K562 (cell line): ENCODE results near the gene ZCCHC24. TPM values are rescaled to one million over a fixed set of nuclear protein-coding genes. Genes with fewer than 3 reads are reported as not detected.

ENCODE experiments used
- ATAC-seq: fragments of 200-7000 bp; cut with Tn5 transposase; 3 replicates; pipeline ENCODE4 v1.9.1; 2020; ENCODE audit warnings: moderate library complexity
- BruUV-seq: library from RNA; stranded (reverse); fragments of 400-500 nt; replicated peaks from 2 replicates; lab custom pipeline; 2021; lab: Mats Ljungman, UMichigan
- CTCF ChIA-PET: fragments of 300-600 bp; formaldehyde crosslinking; extraction: SDS; loops from one replicate; lab custom pipeline; 2021; ENCODE audit warnings: low intra/inter-chr PET ratio; lab: Yijun Ruan, JAX
- POLR2A ChIA-PET: fragments of 300-600, 350-650 bp; sonication (Branson Sonifier 250); formaldehyde crosslinking; extraction: SDS; loops from one replicate; lab custom pipeline; 2021; ENCODE audit warnings: antibody characterized with exemption, inconsistent platforms; lab: Yijun Ruan, JAX
- DNase-seq, 4 experiments: peaks; one replicate each; pipeline versions ENCODE4 v3.0.0 to v3.0.0-alpha.2; 2011 to 2018; ENCODE audit warnings: low spot score in 3 of 4, mixed read lengths in 3 of 4; ENCODE audit errors: extremely low read depth in 1 of 4
- FAIRE-seq: peaks from 2 replicates; lab custom pipeline; 2011; peaks lifted over from hg19 to GRCh38; lab: Jason Lieb, UNC
- H2AFZ ChIP-seq: 2 replicates; pipeline ENCODE4 v1.6.0; 2011; ENCODE audit warnings: low read depth, low read length, control low read depth, inconsistent platforms
- H3K27ac ChIP-seq: fragments of 200-600 bp; 3 replicates; pipeline ENCODE4 v1.8.0; 2011; ENCODE audit warnings: low read depth, mild to moderate bottlenecking, control low read depth, inconsistent platforms, low read length, moderate library complexity, mixed read lengths; ENCODE audit errors: extremely low read depth
- H3K27me3 ChIP-seq, 2 experiments: fragments of 300-600 bp in 1 of 2; 2 replicates in 1 of 2; 3 replicates in 1 of 2; pipeline versions ENCODE4 v1.6.0 to v1.8.0; 2011; ENCODE audit warnings: inconsistent platforms in 2 of 2, low read length in 2 of 2, mild to moderate bottlenecking in 1 of 2, mixed read lengths in 1 of 2, moderate library complexity in 1 of 2; ENCODE audit not compliant: control insufficient read depth in 2 of 2, insufficient read depth in 2 of 2
- H3K36me3 ChIP-seq: fragments of 300-600 bp; 3 replicates; pipeline ENCODE4 v1.8.0; 2011; ENCODE audit warnings: mild to moderate bottlenecking, low read length, inconsistent platforms; ENCODE audit not compliant: control insufficient read depth, insufficient read depth
- H3K4me1 ChIP-seq, 2 experiments: fragments of 200-600 bp in 1 of 2; replicated peaks in 1 of 2; 2 replicates in 1 of 2; 3 replicates in 1 of 2; pipeline versions ENCODE4 v1.5.1 to v1.8.0; 2011; ENCODE audit warnings: inconsistent platforms in 2 of 2, low read length in 2 of 2, mild to moderate bottlenecking in 1 of 2, mixed read lengths in 1 of 2, moderate library complexity in 1 of 2; ENCODE audit not compliant: control insufficient read depth in 2 of 2, insufficient read depth in 2 of 2
- H3K4me2 ChIP-seq: 2 replicates; pipeline ENCODE4 v1.6.1; 2011; ENCODE audit warnings: low read length, control low read depth, inconsistent platforms, mixed read lengths; ENCODE audit not compliant: insufficient read depth
- H3K4me3 ChIP-seq: fragments of 200-600 bp; sonication (generic), shearing (Covaris generic); 2 replicates; pipeline ENCODE4 v1.5.1; 2016; ENCODE audit warnings: control low read depth, inconsistent platforms
- H3K79me2 ChIP-seq: fragments of 200-600 bp; 3 replicates; pipeline ENCODE4 v1.8.0; 2011; ENCODE audit warnings: low read length, inconsistent platforms; ENCODE audit not compliant: control insufficient read depth, insufficient read depth
- H3K9ac ChIP-seq, 2 experiments: 2 replicates each; pipeline versions ENCODE4 v1.6.0 to v1.6.1; 2011; ENCODE audit warnings: low read depth in 2 of 2, low read length in 2 of 2, control low read depth in 1 of 2, inconsistent platforms in 1 of 2, mild to moderate bottlenecking in 1 of 2, mixed read lengths in 1 of 2; ENCODE audit not compliant: insufficient read depth in 1 of 2
- H3K9me1 ChIP-seq: one replicate; pipeline ENCODE4 v1.6.0; 2011; ENCODE audit warnings: inconsistent platforms, mild to moderate bottlenecking, low read length, moderate library complexity; ENCODE audit not compliant: control insufficient read depth, insufficient read depth
- H3K9me3 ChIP-seq: replicated peaks from 2 replicates; pipeline ENCODE4 v1.5.1; 2011; ENCODE audit warnings: low read depth, low read length, inconsistent platforms; ENCODE audit not compliant: control insufficient read depth, insufficient read depth
- H4K20me1 ChIP-seq: replicated peaks from 2 replicates; pipeline ENCODE4 v1.6.1; 2011; ENCODE audit warnings: low read length, inconsistent platforms, mixed read lengths; ENCODE audit not compliant: control insufficient read depth, insufficient read depth
- ADNP ChIP-seq: fragments of 200-800 bp; sonication (Bioruptor generic); IDR thresholded peaks from 2 replicates; pipeline ENCODE4 v1.6.1; 2016; ENCODE audit warnings: missing genetic modification characterization, missing compliant biosample characterization
- CEBPB ChIP-seq: fragments of 450-650 bp; IDR thresholded peaks from 2 replicates; pipeline ENCODE4 v1.6.1; 2016; ENCODE audit warnings: missing genetic modification characterization, missing compliant biosample characterization
- CEBPG ChIP-seq, 3 experiments: fragments of 200-800 bp in 1 of 3; sonication (Bioruptor generic) in 1 of 3; sonication (generic) in 1 of 3; formaldehyde crosslinking in 1 of 3; IDR thresholded peaks in 2 of 3; conservative IDR thresholded peaks in 1 of 3; 2 replicates each; pipeline versions ENCODE4 v1.6.1 to v1.8.0; 2016 to 2022; ENCODE audit warnings: missing compliant biosample characterization in 2 of 3, missing genetic modification characterization in 2 of 3, mild to moderate bottlenecking in 1 of 3, missing genetic modification reagents in 1 of 3
- FOXK2 ChIP-seq, 2 experiments: fragments of 450-650 bp; IDR thresholded peaks in 1 of 2; conservative IDR thresholded peaks in 1 of 2; 2 replicates each; pipeline ENCODE4 v1.6.1; 2016; ENCODE audit warnings: low read depth in 2 of 2, mild to moderate bottlenecking in 1 of 2
- FOXP1 ChIP-seq: sonication (generic); formaldehyde crosslinking; IDR thresholded peaks from 2 replicates; pipeline ENCODE4 v1.8.0; 2022; ENCODE audit warnings: mild to moderate bottlenecking, missing genetic modification reagents
- MLLT1 ChIP-seq, 2 experiments: fragments of 450-650 bp; IDR thresholded peaks; 2 replicates each; pipeline ENCODE4 v1.6.1; 2016
- MXI1 ChIP-seq: IDR thresholded peaks from 2 replicates; pipeline ENCODE4 v1.6.1; 2011; ENCODE audit warnings: low read depth, mild to moderate bottlenecking, improper control_type of control experiment, low read length
- PRDM10 ChIP-seq: fragments of 450-650 bp; IDR thresholded peaks from 2 replicates; pipeline ENCODE4 v1.6.1; 2018; ENCODE audit not compliant: partially characterized antibody
- TCF15 ChIP-seq: fragments of 250-450 bp; sonication (Bioruptor Pico); IDR thresholded peaks from 2 replicates; pipeline ENCODE4 v1.8.0; 2022; ENCODE audit warnings: moderate library complexity, mild to moderate bottlenecking, inconsistent platforms
- ZHX1 ChIP-seq: fragments of 150-350 bp; conservative IDR thresholded peaks from 2 replicates; pipeline ENCODE4 v1.6.1; 2014; ENCODE audit warnings: low read length
- ZNF311 ChIP-seq: fragments of 250-450 bp; sonication (Bioruptor Pico); IDR thresholded peaks from 2 replicates; pipeline ENCODE4 v1.4.0; 2020; ENCODE audit warnings: mild to moderate bottlenecking, moderate library complexity
- ZNF444 ChIP-seq: fragments of 250-450 bp; sonication (Bioruptor Pico); IDR thresholded peaks from 2 replicates; pipeline ENCODE4 v1.4.0; 2020; ENCODE audit warnings: mild to moderate bottlenecking, moderate library complexity
- WGBS: fragments of 100-300 bp; shearing (Covaris generic); methylation state at CpG from one replicate; pipeline ENCODE4 v1.1.6; 2016; ENCODE audit warnings: low coverage, mixed read lengths; ENCODE audit not compliant: insufficient coverage; ENCODE audit errors: missing lambda C conversion rate; 5-methylcytosine and 5-hydroxymethylcytosine counted together
- in situ Hi-C: fragments of 300-500 bp; cut with MboI; formaldehyde crosslinking; loops from 4 replicates; pipeline ENCODE4 v1.15.0; 2018; ENCODE audit warnings: inconsistent platforms, mixed read lengths
- intact Hi-C: fragments of 100-400 bp; cut with micrococcal nuclease; formaldehyde crosslinking; loops from 2 replicates; pipeline ENCODE4 v1.14.2; 2022
- polyA plus RNA-seq, 8 experiments: library from polyadenylated mRNA; depleted of rRNA in 4 of 8; stranded (reverse) in 5 of 8; unstranded in 3 of 8; fragments of >200 nt; fragmentation: Nextera tagmentation in 2 of 8; fragmentation: Illumina TruSeq in 1 of 8; extraction: Ambion mirVana in 2 of 8; extraction: Trizol in 1 of 8; gene quantifications; 2 replicates each; pipeline versions ENCODE4 v1.2.1 to v1.2.3, GENCODE V29; 2011 to 2014; ENCODE audit warnings: inconsistent platforms in 1 of 8, missing spikeins in 1 of 8
- total RNA-seq, 7 experiments: library from RNA; depleted of rRNA in 6 of 7; stranded (reverse); fragments of >200 nt in 6 of 7; fragmentation: Illumina TruSeq in 2 of 7; extraction: Trizol in 2 of 7; gene quantifications; 2 replicates each; pipeline versions ENCODE4 v1.2.1 to v1.2.3, GENCODE V29; 2011 to 2021; ENCODE audit warnings: low replicate concordance in 1 of 7

Gene ZCCHC24
- total and polyA plus RNA-seq, 9 of the 15 experiments (the other 6 are each of a cell fraction or from before 2014, with no cell fraction given), result 0.84 to 11.0 (median 4.6) TPM

GRCh38 chr10:79459243-79459642, 13.8 kb upstream of the ZCCHC24 start:
- no peaks in the 10 kb centered on the region for H3K9me3 ChIP-seq
- H3K4me3 ChIP-seq, result no peak overlapping the region
- peak; percentile 65 for ATAC-seq
- no peaks in the 10 kb centered on the region for H3K36me3 ChIP-seq
- no peaks in the 10 kb centered on the region for H4K20me1 ChIP-seq
- no peak overlapping the region for H3K4me2 ChIP-seq
- peaks cover 2 to 27% of the 10 kb centered on the region in 2 experiments; a peak in 3 of 5 replicates for H3K27me3 ChIP-seq
- no peak overlapping the region for H3K27ac ChIP-seq
- ChIA-PET POLR2A (interaction anchor here (0.7 to 1.6 kb wide), 3 partner anchors 13 to 75 kb away, joined by 3 to 6 read pairs (median 4); partner anchors contain the start of gene ZCCHC24), CTCF (interaction anchor here (0.6 kb wide), 1 partner anchor 84 kb away, joined by 3 read pairs; no protein-coding TSS in a partner anchor)
- H3K9ac ChIP-seq, result no peak overlapping the region
- H3K4me1 ChIP-seq, result peaks cover 0 to 6% of the 10 kb centered on the region in 2 experiments; a peak in 3 of 5 replicates
- WGBS, result 0% methylated on average over 1 of the region's 1 CpG
- no peak for DNase-seq
- intact Hi-C loops (no loop called here), in situ Hi-C loops (no loop called here)
- no peaks in the 10 kb centered on the region for H3K79me2 ChIP-seq
- no TSS peak for BruUV-seq
- no peak for FAIRE-seq
- TF ChIP-seq CEBPB (tag) (peak; percentile 92), MXI1 (no peak), FOXK2 (conservative IDR thresholded peaks at IDR 0.05 in 1 of 2, IDR thresholded peaks at IDR 0.05 in 1 of 2; ENCODE audit: low read depth in 2 of 2) (no peak), ZNF444 (no peak), PRDM10 (no peak), MLLT1 (IDR thresholded peaks at IDR 0.05) (0 out of 4 replicates have a peak, but pooled peaks of 1 of the 2 experiments have one; percentile 31), FOXP1 (CRISPR knock-in tag) (no peak), ZHX1 (no peak), TCF15 (CRISPR knock-in tag) (no peak), ZNF311 (CRISPR knock-in tag) (no peak), ADNP (tag) (no peak), CEBPG (CRISPR knock-in tag; IDR thresholded peaks at IDR 0.05) (peak; percentile 28; the same call in 1 of the 2 replicates), CEBPG (tag; conservative IDR thresholded peaks at IDR 0.05 in 1 of 2, IDR thresholded peaks at IDR 0.05 in 1 of 2) (peak; percentile 26 to 72; a peak in 3 of 4 replicates)
- H2AFZ ChIP-seq, result no peak overlapping the region
- no peaks in the 10 kb centered on the region for H3K9me1 ChIP-seq
